NCI-H2196 treated with DMSO at 0.1 percent for 48 hours (cell line): Measurements from ENCODE around the gene FAM83C.
"Not testable (repeated sequence)": the region's sequence is repeated elsewhere in the genome, so short reads cannot be mapped to it uniquely, and the experiment has no call there.

ENCODE experiments used
- DNase-seq: peaks from one replicate; lab custom pipeline; 2025; ENCODE audit not compliant: unreplicated experiment; lab: John Stamatoyannopoulos, UW

Gene FAM83C

GRCh38 chr20:35319192-35319870 lies 27.1 kb upstream of the FAM83C start:
- DNase-seq = peak; percentile 76

DNA sequence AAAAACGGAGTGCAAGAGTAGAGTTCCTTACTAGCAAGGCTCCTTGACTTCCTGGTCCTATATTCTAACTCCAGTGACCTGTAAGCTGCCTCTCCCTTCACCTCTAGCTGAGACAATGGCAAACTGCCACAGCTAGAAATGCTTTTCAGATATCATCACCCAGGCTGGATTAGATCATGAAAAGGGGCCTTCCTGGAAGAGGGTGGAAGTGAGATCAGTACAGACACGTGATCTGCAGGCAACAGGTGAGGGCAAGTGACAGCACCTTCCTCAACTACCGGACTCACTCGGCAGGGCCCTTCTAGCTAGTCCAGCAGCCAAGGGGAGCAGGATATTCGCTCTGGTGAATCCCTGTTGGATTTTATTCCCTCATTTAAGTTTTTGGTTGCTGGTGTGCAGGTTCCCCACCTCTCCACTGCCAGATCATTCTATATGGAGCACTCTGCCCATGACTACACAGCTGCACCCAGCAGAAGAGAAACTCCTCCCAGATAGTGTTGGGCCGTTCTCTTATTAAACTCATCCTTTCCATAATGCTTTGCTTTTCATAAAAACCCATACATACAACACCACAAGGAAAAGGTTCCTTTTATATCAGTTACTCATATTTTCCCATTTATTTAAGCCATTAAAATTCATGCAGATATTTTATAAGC lies 26.4 kb upstream of the FAM83C start:
- peak; percentile 98 for DNase-seq

GRCh38 chr20:35317416-35318210 lies 25.4 kb upstream of the FAM83C start:
- no peak for DNase-seq

DNA sequence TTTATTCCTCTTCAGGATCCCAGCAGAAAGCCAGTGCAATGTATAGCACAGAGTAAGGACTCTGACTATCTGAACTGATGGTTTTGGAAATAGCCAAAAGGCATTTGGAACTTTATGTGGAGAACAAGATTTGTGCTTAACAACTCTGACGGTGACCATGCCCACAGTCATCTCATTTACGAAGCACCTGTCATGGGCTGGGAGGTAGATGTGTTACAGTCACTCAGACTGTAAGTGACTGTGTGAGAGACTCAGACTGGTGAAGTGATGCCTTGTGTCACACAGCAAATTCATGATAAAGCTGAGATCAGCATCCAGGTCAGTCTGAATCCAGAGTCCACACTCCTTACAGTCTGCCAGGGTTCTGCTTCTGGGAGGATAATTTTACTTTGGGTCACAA lies 23.9 kb upstream of the FAM83C start:
- no peak for DNase-seq

GRCh38 chr20:35315632-35316020 lies 23.4 kb upstream of the FAM83C start:
- DNase-seq = not testable (repeated sequence)

GRCh38 chr20:35314816-35315631 lies 22.8 kb upstream of the FAM83C start:
- DNase-seq = no peak

GRCh38 chr20:35312318-35312717 lies 20.1 kb upstream of the FAM83C start:
- DNase-seq = no peak

DNA sequence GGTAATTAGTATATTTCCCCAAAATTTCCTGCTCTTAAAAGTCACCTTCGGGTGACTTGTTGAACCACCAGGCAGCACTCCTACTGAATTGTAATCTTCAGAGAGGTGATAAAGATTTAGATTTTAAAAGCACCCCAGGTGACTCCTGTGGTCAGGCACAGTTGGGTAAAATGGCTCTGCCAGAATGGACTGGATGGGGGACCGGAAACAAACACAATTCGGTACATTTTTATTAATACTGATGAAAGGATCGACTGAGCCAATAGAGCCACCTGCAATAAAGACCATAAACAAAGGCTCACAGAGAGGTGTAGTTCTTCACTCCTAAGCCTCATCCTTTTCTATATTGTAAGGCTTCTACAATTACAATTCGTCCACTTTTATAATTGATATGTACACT lies 19.6 kb upstream of the FAM83C start:
- no peak for DNase-seq

- no peak for DNase-seq
Observed at GRCh38 chr20:35311409-35311808, 19.2 kb upstream of the FAM83C start.

DNA sequence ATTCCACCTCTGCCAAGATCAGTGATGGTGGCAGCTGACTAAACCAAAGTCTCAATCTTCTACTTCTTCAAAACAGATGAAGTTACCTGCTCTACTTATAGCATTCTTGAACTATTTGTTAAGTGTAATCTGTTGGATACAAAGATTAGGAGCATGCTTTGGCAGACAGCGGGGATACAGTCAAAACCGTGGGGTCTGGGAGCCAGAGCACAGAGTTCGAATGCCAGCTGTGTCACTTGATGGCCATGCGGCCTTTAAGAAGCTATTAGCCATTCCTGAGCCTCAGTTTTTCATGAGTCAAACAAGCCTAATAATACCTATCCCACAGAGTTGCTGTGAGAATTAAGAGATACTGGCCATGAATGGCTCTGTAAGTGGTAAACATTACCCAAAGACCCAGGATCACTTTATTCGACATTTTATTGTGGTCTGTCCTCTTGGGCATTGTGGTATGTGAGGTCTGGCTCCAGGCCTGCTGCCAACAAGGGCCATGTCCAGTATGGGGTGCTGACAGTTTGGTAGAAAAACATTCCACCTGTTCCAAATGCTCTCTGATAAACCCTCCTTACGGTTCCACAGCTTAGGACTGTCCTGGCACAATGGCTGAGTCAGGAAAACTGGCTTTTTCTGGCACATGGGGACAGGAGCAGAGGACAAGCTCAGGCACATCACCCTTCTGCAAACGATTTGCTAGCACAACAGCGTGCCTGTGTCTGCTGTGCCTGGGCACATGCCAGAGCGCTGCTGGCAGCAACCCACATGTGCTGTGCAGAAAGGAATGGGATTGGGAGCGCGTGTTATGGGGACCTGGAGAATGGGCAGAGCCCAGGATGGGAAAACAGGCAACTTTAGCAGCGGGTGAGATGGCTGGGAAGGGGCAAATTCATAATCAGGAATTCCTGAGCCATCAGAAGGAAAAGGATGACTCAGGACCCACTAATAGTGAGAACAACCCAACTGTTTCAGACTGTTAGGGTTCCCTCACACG lies 15.7 kb upstream of the FAM83C start:
- peak; percentile 89 for DNase-seq

GRCh38 chr20:35306931-35307517 lies 14.8 kb upstream of the FAM83C start:
- DNase-seq = no peak

- DNase-seq = no peak
Observed at GRCh38 chr20:35305682-35306556, 13.7 kb upstream of the FAM83C start.

GRCh38 chr20:35304956-35305355 lies 12.7 kb upstream of the FAM83C start:
- no peak for DNase-seq

DNA sequence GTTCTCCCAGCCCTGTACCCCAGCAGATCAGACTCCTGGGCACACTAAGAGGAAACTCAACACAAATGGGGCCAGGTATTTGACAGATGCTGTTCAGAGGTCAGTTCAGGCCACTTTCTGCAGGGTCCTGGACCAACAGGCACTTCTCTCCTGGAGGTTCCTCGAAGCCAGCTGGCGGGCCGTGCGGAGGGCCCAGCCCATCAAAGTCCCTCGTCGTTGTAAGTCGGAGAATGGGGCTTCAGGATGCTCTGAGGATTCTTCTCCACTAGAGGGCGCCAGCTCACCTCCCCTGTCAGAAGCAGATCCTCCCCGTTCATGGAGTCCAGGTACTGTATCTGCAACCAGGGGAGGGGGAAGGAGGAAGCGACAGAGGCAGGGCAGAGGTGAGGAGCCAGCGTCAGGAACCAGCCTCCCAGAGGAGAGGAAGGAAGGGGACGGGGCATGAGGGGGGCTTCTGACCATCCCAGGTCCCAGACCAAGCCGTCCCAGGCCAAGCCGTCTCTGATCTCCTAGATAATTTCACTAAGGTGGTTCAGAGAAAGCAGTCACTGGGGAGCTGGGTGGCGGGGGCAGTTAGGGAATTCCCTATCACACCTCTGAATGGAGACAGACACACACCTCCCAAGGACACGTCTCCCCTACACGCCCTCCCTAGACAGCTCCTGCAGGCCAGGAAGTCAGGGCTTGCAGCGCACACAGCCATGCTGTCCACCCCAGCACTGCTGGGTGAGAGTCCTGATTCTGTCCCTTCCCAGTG lies 11.7 kb upstream of the FAM83C start:
- DNase-seq = peak; percentile 95

- DNase-seq = no peak
Observed at GRCh38 chr20:35303382-35303734, 11.1 kb upstream of the FAM83C start.

DNA sequence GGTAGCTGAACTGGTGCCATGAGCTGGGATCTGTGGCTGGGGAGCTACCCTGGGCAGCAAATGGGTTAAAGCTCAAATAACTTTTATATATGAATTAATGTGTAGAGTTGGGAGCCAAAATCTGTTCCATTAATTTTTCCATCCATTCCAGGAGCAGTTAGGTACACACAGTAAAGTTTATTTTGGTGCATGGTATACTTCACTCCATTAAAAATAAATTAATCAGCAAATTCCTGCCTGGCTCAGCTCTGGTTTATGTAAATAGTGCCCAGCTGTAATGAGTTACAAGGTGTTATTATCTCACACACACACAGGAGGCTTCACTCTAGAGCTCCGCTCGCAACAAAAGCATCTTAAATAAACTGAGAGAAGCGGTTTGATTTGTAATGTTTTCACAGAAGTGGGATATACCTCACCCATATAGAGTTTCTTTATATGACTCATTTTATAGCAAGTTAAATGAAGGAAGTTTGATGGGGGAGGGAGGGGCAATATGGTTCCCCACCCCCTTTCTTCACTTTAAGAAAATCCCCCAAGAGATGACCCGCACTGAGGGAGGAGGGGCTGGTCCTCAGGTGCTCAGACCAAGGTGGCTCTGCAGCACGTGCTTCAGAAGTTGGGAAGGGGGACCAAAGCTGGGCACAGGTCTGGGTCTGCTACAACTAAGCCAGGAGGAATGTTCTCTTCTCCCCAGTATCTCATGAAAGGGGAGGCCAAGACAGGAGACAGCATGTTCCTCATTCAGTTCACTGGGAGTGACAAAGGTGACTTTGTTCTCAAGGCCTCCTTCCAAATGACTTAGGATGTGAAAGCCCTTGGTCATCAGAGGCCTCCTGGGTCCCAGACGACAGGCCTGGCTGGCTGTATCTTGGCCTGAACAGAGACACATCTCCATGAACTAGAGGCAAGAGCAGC lies 10.5 kb upstream of the FAM83C start:
- DNase-seq = no peak

DNA sequence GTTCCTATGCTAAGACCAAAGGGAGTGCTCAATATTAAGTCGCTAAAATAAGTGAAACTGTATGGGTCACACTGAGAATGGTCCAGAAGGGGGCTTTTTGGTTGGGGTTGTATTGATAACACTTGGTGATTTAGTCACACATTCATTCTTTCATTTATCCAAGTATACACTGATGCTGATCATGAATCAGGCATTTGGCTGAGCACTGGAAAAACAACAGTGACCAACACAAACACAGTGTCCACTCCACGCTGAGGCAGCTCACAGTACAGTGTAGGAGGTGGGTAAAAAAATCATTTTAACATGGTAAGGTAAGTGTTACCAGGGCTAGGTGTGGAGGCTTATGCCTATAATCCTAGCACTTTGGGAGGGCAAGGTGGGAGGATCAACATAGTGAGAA lies 9.2 kb upstream of the FAM83C start:
- DNase-seq = no peak
